ENCODE data around the gene PFKFB1. TPM values are rescaled to one million over a fixed set of nuclear protein-coding genes. Genes with fewer than 3 reads are reported as not detected.

The PFKFB1 gene
- total RNA-seq, 5 donors from 2014 or later (not counting 1 experiment from before 2014, with no cell fraction given) = 0.18 to 1.4 (median 0.61) TPM

DNA sequence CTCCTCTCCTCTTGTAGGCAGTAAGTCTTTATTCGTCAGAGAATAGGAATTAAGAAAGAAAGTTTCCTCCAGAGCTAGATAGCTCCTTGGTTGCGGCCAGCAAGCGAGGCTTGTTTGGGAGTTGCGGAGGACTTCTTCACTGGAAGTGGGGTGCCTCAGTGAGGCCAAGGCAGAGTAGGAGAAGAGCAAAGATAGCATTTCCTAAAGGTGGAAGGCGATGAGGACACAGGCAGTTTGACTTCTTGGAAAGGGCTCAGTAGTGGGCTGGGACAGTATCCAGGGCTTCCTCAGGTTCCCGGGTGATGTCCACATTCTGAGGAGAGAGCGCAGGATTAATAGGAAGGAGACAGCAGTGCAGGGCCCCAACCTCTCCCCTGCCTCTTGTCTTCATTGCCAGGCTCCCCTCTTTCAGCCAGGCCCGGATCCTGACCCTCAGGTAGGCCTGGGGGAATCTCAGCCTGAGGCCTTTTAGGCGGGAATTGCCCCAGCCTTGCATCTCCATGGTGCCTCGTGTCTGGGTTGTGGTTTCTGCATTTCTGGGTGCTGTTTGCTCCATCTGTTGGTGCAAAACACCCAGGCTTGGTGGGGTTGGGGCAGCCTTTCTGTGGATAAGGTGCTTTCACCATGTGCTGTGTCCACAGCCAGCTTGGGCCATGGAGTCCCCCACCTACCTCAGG, 60.7 kb downstream of the PFKFB1 start:
- no peaks in the 10 kb centered on the region for H3K36me3 Mint-ChIP-seq
- H3K27me3 ChIP-seq (replicated peaks in 1 of 2; ENCODE audit: control insufficient read depth in 2 of 2, extremely low read depth in 1 of 2, insufficient read depth in 2 of 2, low read length in 1 of 2) = peaks cover 0 to 2% of the 10 kb centered on the region in 2 experiments
- H3K9me3 ChIP-seq = no peaks in the 10 kb centered on the region
- H3K9me3 Mint-ChIP-seq = no peaks in the 10 kb centered on the region
- ATAC-seq (replicated peaks in 1 of 4) (no peak), DNase-seq (no peak)
- no peaks in the 10 kb centered on the region for H3K36me3 ChIP-seq (ENCODE audit: control insufficient read depth in 2 of 2, extremely low read depth in 1 of 2, insufficient read depth in 1 of 2, low read length in 1 of 2)
- H3K27ac Mint-ChIP-seq = no peak overlapping the region
- no peaks in the 10 kb centered on the region for H3K4me1 Mint-ChIP-seq
- WGBS (ENCODE audit: insufficient coverage) = no CpG with 5 or more reads among the region's 10 CpGs
- H3K4me3 ChIP-seq (ENCODE audit: control insufficient read depth in 1 of 2, extremely low read depth in 1 of 2, low read length in 1 of 2) = no peak overlapping the region
- H3K4me3 Mint-ChIP-seq = no peak overlapping the region
- CTCF ChIA-PET = no interaction called here
- H3K27ac ChIP-seq (ENCODE audit: low read length) = no peak overlapping the region
- H3K4me1 ChIP-seq (ENCODE audit: control insufficient read depth in 1 of 2, extremely low read depth in 1 of 2, insufficient read depth in 2 of 2, low read length in 2 of 2) = no peaks in the 10 kb centered on the region
- POLR2A ChIA-PET = no interaction called here
- H3K27me3 Mint-ChIP-seq = peaks cover 0 to 3% of the 10 kb centered on the region in 2 donors

DNA sequence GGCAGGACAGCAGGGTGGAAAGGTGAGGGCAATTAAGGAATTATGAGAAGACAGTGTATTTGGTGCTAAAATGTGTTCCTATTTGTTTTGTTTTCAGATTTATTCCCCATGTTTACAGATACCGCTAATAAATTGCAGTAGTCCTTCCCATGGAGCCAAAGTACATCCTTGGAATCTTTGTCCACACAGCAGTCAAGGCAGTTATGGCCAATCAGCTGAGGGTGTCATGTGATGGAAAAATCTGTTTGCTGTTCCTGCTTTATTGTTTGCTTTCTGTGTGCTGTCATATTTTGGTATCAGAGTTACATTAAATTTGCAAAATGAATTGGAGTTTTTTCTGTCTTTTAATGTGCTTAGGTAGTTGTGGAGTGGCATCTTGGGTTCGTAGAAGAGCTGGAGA, 62.9 kb downstream of the PFKFB1 start:
- Histone ChIP-seq H3K4me1 (ENCODE audit: control insufficient read depth in 1 of 2, extremely low read depth in 1 of 2, insufficient read depth in 2 of 2, low read length in 2 of 2) (no peaks in the 10 kb centered on the region), H3K27me3 (replicated peaks in 1 of 2; ENCODE audit: control insufficient read depth in 2 of 2, extremely low read depth in 1 of 2, insufficient read depth in 2 of 2, low read length in 1 of 2) (peaks cover 0 to 2% of the 10 kb centered on the region in 2 experiments), H3K36me3 (ENCODE audit: control insufficient read depth in 2 of 2, extremely low read depth in 1 of 2, insufficient read depth in 1 of 2, low read length in 1 of 2) (no peaks in the 10 kb centered on the region), H3K27ac (ENCODE audit: low read length) (no peak overlapping the region), H3K4me3 (ENCODE audit: control insufficient read depth in 1 of 2, extremely low read depth in 1 of 2, low read length in 1 of 2) (no peak overlapping the region), H3K9me3 (no peaks in the 10 kb centered on the region)
- DNase-seq (no peak), ATAC-seq (replicated peaks in 1 of 4) (no peak)
- H3K4me3 Mint-ChIP-seq = no peak overlapping the region
- H3K27me3 Mint-ChIP-seq = peaks cover 0 to 3% of the 10 kb centered on the region in 2 donors
- H3K4me1 Mint-ChIP-seq = no peaks in the 10 kb centered on the region
- WGBS (ENCODE audit: insufficient coverage) = 60% methylated on average over 1 of the region's 2 CpGs
- ChIA-PET POLR2A (no interaction called here), CTCF (no interaction called here)
- no peaks in the 10 kb centered on the region for H3K36me3 Mint-ChIP-seq
- H3K27ac Mint-ChIP-seq = no peak overlapping the region
- H3K9me3 Mint-ChIP-seq = no peaks in the 10 kb centered on the region

DNA sequence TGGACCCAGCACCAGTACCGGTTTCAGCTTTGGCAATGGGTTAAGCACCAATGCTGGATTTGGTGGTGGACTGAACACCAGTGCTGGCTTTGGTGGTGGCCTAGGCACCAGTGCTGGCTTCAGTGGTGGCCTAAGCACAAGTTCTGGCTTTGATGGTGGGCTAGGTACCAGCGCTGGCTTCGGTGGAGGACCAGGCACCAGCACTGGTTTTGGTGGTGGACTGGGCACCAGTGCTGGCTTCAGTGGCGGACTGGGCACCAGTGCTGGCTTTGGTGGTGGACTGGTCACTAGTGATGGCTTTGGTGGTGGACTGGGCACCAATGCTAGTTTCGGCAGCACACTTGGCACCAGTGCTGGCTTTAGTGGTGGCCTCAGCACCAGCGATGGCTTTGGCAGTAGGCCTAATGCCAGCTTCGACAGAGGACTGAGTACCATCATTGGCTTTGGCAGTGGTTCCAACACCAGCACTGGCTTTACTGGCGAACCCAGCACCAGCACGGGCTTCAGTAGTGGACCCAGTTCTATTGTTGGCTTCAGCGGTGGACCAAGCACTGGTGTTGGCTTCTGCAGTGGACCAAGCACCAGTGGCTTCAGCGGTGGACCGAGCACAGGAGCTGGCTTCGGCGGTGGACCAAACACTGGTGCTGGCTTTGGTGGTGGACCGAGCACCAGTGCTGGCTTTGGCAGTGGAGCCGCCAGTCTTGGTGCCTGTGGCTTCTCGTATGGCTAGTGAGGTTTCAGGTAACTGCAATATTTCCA, 63.5 kb downstream of the PFKFB1 start:
- no peak for ATAC-seq (replicated peaks in 1 of 4)
- no peak for DNase-seq
- no peaks in the 10 kb centered on the region for H3K36me3 ChIP-seq (ENCODE audit: control insufficient read depth in 2 of 2, extremely low read depth in 1 of 2, insufficient read depth in 1 of 2, low read length in 1 of 2)
- POLR2A ChIA-PET = no interaction called here
- Mint-ChIP-seq H3K4me3 (no peak overlapping the region), H3K36me3 (no peaks in the 10 kb centered on the region), H3K9me3 (no peaks in the 10 kb centered on the region), H3K4me1 (no peaks in the 10 kb centered on the region), H3K27ac (no peak overlapping the region), H3K27me3 (no peaks in the 10 kb centered on the region)
- H3K4me3 ChIP-seq (ENCODE audit: control insufficient read depth in 1 of 2, extremely low read depth in 1 of 2, low read length in 1 of 2) = no peak overlapping the region
- H3K27me3 ChIP-seq (replicated peaks in 1 of 2; ENCODE audit: control insufficient read depth in 2 of 2, extremely low read depth in 1 of 2, insufficient read depth in 2 of 2, low read length in 1 of 2) = no peaks in the 10 kb centered on the region
- no peaks in the 10 kb centered on the region for H3K9me3 ChIP-seq
- CTCF ChIA-PET = no interaction called here
- H3K27ac ChIP-seq (ENCODE audit: low read length) = no peak overlapping the region
- H3K4me1 ChIP-seq (ENCODE audit: control insufficient read depth in 1 of 2, extremely low read depth in 1 of 2, insufficient read depth in 2 of 2, low read length in 2 of 2) = no peaks in the 10 kb centered on the region
- 95% methylated on average over 9 of the region's 17 CpGs for WGBS (ENCODE audit: insufficient coverage)

GRCh38 chrX:54928876-54929275, 65.1 kb downstream of the PFKFB1 start:
- Mint-ChIP-seq H3K27ac (no peak overlapping the region), H3K4me3 (no peak overlapping the region), H3K27me3 (no peaks in the 10 kb centered on the region)

GRCh38 chrX:54926978-54927377, 67.0 kb downstream of the PFKFB1 start:
- POLR2A ChIA-PET = no interaction called here
- Mint-ChIP-seq H3K27me3 (no peaks in the 10 kb centered on the region), H3K36me3 (no peaks in the 10 kb centered on the region), H3K9me3 (no peaks in the 10 kb centered on the region), H3K4me1 (peaks cover 0 to 4% (median 3%) of the 10 kb centered on the region in 3 donors), H3K4me3 (no peak overlapping the region), H3K27ac (no peak overlapping the region)
- no CpG with 5 or more reads among the region's 2 CpGs for WGBS (ENCODE audit: insufficient coverage)
- no peak for DNase-seq
- H3K27ac ChIP-seq (ENCODE audit: low read length) = no peak overlapping the region
- peaks cover 0 to 6% of the 10 kb centered on the region in 2 experiments for H3K4me1 ChIP-seq (ENCODE audit: control insufficient read depth in 1 of 2, extremely low read depth in 1 of 2, insufficient read depth in 2 of 2, low read length in 2 of 2)
- no peaks in the 10 kb centered on the region for H3K36me3 ChIP-seq (ENCODE audit: control insufficient read depth in 2 of 2, extremely low read depth in 1 of 2, insufficient read depth in 1 of 2, low read length in 1 of 2)
- no peak for ATAC-seq (replicated peaks in 1 of 4)
- H3K27me3 ChIP-seq (replicated peaks in 1 of 2; ENCODE audit: control insufficient read depth in 2 of 2, extremely low read depth in 1 of 2, insufficient read depth in 2 of 2, low read length in 1 of 2) = no peaks in the 10 kb centered on the region
- CTCF ChIA-PET = no interaction called here
- H3K4me3 ChIP-seq (ENCODE audit: control insufficient read depth in 1 of 2, extremely low read depth in 1 of 2, low read length in 1 of 2) = no peak overlapping the region
- no peaks in the 10 kb centered on the region for H3K9me3 ChIP-seq

More at GRCh38 chrX:54928876-54929275, 65.1 kb downstream of the PFKFB1 start:
- H3K36me3 ChIP-seq (ENCODE audit: control insufficient read depth in 2 of 2, extremely low read depth in 1 of 2, insufficient read depth in 1 of 2, low read length in 1 of 2) = no peaks in the 10 kb centered on the region
- H3K4me3 ChIP-seq (ENCODE audit: control insufficient read depth in 1 of 2, extremely low read depth in 1 of 2, low read length in 1 of 2) = no peak overlapping the region
- no peaks in the 10 kb centered on the region for H3K36me3 Mint-ChIP-seq
- WGBS (ENCODE audit: insufficient coverage) = 100% methylated on average over 2 of the region's 3 CpGs
- H3K4me1 Mint-ChIP-seq = no peaks in the 10 kb centered on the region
- DNase-seq = no peak
- no peak overlapping the region for H3K27ac ChIP-seq (ENCODE audit: low read length)
- ATAC-seq (replicated peaks in 1 of 4) = no peak
- no peaks in the 10 kb centered on the region for H3K27me3 ChIP-seq (replicated peaks in 1 of 2; ENCODE audit: control insufficient read depth in 2 of 2, extremely low read depth in 1 of 2, insufficient read depth in 2 of 2, low read length in 1 of 2)
- H3K9me3 Mint-ChIP-seq = no peaks in the 10 kb centered on the region
- no peaks in the 10 kb centered on the region for H3K4me1 ChIP-seq (ENCODE audit: control insufficient read depth in 1 of 2, extremely low read depth in 1 of 2, insufficient read depth in 2 of 2, low read length in 2 of 2)
- H3K9me3 ChIP-seq = no peaks in the 10 kb centered on the region
- ChIA-PET POLR2A (no interaction called here), CTCF (no interaction called here)

- Histone ChIP-seq H3K9me3 (no peaks in the 10 kb centered on the region), H3K36me3 (ENCODE audit: control insufficient read depth in 2 of 2, extremely low read depth in 1 of 2, insufficient read depth in 1 of 2, low read length in 1 of 2) (no peaks in the 10 kb centered on the region), H3K27ac (ENCODE audit: low read length) (no peak overlapping the region), H3K27me3 (replicated peaks in 1 of 2; ENCODE audit: control insufficient read depth in 2 of 2, extremely low read depth in 1 of 2, insufficient read depth in 2 of 2, low read length in 1 of 2) (peaks cover 0 to 7% of the 10 kb centered on the region in 2 experiments), H3K4me1 (ENCODE audit: control insufficient read depth in 1 of 2, extremely low read depth in 1 of 2, insufficient read depth in 2 of 2, low read length in 2 of 2) (peaks cover 0 to 17% of the 10 kb centered on the region in 2 experiments), H3K4me3 (ENCODE audit: control insufficient read depth in 1 of 2, extremely low read depth in 1 of 2, low read length in 1 of 2) (no peak overlapping the region)
- no CpG with 5 or more reads among the region's 7 CpGs for WGBS (ENCODE audit: insufficient coverage)
- Mint-ChIP-seq H3K4me3 (no peak overlapping the region), H3K27me3 (peaks cover 3 to 5% of the 10 kb centered on the region in 2 donors), H3K27ac (no peak overlapping the region), H3K4me1 (peaks cover 0 to 22% (median 17%) of the 10 kb centered on the region in 3 donors), H3K9me3 (no peaks in the 10 kb centered on the region), H3K36me3 (no peaks in the 10 kb centered on the region)
- ChIA-PET CTCF (no interaction called here), POLR2A (interaction anchor here in 1 of 2 donors (0.7 kb wide), 1 partner anchor 79 kb away, joined by 3 read pairs; no protein-coding TSS in a partner anchor)
- DNase-seq = no peak
- no peak for ATAC-seq (replicated peaks in 1 of 4)
Observed at GRCh38 chrX:54923376-54923775, 70.6 kb downstream of the PFKFB1 start.

Data from T-cell (primary cell).